ENCODE measurements around the gene SLC22A17.

Gene SLC22A17

DNA sequence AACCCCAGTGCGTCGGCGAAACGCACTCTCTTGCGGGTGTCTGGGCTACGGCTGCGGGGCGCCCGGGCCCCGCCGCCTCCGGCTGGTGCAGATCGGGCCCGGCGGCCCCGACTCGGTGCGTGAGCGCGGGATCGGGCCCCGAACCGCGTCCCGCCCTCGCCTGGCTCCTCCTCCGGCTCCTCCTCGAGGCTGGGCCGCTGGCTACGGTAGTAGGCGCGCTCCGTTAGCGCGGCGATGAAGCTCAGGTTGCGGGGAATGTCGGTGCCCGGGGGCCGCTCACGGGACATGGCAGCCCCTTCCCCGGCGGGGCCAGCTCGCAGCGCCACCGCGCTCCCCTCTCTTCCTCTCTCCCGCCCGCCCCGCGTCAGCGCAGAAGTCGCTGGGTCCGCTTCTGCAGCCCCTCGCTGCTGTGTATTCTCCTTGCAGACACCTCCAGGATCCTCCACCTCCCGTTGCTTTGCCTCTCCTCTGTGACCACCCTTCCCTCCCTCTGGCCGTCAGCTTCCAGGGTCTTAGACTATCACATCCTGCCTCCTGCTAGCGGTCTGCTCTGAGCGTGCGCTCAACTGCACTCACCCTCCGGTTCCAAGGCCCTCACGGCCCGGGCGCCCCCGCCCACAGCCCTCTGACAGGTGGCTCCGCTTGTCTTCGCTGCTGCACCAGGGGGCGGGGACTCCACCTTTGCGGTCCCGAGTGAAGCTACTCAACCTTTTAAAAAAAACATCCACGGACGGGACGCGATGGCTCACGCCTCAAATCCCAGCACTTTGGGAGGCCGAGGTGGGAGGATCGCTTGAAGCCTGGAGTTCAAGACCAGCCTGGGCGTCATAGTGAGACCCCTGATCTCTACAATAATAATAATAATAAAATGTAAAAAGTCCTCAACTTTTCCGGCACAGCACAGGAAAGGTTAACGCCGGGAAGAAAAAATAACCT is 50.1 kb downstream of the SLC22A17 start, which contains the start of gene PPP1R3E:
TSS of gene PPP1R3E (minus strand) at position 570 of the 936 bp plus-strand sequence. CDS start at position 287, 283 bp downstream.
- DNase-seq, result peak; percentile 53

DNA sequence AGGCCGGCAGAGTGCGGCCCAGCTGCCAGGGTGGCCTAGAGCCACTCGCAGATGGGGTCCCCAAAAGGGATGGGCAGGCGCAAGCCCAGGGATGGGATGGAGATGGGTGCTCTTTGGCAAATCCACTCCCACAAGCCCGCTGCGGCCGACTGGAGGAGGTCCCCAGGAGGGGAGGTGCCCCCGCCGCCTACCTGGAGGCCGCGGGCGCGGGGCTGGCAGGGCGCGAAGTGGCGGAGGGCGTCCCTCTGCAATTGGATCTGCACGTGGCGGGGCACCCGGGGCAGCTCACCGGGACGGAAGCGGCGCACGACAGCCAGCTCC is 50.8 kb downstream of the SLC22A17 start:
- DNase-seq, result peak; percentile 83

DNA sequence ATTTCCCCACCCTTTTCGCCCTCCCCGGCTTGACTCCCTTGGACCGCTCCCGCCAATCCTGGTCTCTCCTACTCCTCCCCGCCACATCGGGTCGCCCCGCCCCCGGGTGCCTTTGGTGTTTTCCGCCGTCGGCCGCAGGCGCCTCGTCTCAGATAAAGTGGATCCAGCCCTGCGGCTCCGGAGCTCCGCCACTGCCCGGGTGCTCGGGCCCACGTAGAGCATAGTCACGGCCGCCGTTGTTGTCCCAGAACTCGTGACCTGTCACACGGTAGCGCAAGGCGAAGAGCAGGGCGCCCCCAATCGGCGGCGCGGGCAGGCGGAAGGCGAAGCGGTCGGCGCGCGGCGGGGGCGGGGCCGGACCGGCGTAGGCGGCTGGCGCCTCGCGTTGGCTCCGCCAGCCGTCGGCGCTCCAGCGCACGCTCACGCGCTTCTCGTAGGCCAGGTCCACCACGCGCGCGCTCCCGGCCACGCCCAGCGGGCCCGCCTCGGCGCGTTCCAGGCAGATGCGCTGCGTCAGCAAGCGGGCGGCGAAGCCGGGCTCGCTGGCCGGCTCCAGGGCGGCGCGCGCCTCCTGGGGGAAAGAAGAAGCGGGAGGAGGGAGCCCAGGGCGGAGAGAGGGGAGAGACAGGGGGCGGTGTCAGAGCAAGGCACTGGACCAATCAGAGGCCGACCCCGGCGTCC is 51.3 kb downstream of the SLC22A17 start:
- peak; percentile 89 for DNase-seq

DNA sequence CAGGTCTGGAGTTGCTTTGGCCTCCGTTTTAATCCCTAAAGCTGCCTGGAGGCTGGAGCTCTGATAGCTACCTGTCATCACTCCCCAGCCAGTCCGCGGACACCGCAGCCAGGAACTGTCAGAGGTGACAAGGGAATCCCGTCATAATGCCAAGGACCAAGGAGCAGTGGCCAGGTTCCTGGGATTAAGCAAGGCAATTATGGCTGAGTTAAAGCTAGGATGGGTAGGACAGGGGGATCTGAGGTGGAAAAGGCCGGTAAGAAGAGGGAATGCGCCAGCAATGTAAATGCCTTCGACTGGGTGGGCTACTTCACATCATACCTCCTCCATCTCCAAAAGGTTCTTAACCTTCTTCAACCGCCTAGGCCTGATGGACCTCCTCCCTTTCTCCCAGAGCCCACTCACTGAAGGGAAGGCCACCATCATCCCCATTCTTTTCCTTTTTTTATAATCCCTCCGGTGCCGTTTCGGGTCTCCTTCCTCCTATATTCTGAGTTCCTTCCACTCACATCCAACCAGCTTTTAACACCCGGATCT is 51.9 kb downstream of the SLC22A17 start:
- no peak for DNase-seq

DNA sequence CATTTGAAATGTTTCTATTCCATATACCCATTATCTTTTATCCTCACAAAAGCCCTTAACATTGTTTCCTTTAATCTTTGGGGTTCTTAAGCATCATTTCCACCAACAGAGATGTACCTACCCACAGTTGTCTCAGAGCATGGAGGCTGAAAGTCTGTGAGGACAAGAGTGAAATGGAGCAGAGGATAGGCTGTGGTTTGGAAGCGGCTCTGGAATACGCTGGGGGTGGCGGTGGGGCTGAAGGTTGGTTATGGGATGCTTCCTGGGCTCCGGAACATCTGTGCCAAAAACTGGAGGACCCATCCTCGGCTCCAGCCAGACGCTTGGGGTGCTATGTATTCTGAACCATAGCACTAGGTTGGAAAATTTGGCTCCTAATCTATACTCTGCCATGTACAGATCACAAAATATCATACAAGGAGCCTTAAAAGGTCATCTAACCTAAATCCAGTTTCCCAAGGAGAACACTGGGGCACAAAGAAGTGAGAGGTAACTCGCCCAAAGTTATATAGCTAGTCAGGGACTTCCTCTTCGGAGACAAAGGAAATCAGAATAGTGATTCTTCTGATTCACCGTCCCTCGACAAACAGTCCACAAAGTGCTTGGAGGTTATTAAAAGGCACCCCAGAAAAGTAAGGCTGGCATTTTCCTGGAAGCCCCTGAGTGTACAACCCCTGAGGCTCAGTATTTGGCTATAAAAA is 52.6 kb downstream of the SLC22A17 start:
- no peak for DNase-seq

DNA sequence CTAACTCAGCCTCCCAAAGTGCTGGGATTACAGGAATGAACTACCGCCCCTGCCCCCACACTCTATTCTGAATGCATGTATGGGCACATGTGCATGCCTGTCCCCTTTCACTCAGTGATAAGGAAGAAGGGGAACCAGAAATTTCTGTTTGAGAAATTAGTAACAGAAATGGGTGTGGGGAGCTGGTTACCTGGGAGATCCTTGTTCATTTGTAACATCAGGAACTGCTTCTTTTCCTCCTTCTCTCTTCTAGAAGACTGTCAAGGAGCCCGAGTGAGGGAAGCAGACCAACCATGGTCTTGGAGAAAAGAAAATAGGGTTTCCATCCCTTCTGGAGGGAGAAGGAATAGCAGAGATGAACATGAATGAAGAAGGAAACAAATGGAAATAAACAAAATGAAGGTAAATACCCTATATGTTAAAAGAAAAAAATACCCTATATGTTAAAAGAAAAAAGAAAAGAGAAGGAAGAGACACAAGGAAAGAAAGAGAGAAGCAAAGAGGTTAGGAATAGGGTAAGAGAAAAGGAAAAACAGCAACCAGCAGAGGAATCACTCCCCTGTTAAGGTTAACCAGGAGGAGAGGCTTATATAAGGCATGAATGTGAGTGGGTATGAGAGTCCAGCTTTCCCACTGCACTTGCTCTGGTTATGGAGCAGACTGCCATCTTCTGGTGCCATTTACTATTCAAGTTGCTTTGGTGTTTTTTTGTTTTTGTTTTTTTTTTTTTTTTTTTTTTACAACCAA is 53.3 kb downstream of the SLC22A17 start:
- no peak for DNase-seq

DNA sequence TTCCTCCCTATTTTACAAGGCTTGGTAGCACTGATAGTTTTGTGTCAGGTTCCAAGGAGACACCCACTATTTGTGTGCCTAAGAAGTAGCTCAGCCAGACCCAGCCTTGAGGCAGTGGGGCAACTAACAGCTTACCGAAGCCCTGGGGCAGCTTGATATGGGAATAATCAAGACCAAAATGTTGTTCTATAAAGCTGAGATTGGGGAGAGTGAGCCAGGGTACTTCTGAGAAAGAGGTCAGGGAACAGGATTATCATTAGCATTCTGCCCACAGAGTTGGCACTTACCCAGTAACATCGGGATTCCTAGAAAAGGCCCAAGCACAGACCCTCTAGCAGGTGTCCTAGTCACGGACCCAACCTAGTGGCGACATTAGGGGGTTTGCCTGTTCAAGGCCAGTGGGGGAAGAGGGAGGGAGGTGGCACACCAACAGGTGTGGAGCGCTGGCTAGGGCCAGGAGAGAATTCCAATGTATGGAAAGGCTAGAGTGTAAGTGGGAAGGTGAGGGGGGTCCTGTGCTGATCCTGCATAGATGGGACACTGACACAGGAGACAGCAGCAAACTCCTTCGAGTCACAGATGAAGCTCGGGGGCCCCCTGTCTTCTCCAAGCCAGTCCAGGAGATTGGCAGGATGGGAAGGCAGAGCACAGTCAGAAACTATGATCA is 54.9 kb downstream of the SLC22A17 start:
- DNase-seq, result no peak

DNA sequence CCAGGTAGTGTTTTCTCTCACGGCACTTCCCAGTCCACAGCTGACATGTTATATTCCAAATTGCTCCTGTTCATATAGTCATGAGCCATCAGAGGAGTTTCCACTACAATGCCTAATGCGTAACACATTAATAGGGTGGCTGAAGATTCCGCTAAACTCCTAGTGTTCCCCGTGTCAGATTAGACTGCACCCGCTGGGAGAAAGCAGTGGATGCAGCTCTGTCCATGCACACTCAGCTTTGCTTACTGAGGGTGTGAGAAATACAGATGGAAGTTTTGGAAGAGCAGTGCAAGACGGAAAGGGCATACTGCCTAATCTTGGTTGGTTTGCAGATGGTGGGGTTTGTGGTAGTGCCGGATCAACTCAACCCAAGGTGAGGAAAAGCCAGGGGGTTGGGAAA is 55.6 kb downstream of the SLC22A17 start:
- DNase-seq, result no peak

Measured in KG1 (cell line).